OCI-LY1 (cell line): ENCODE results near the gene MYLIP.
A peak's percentile ranks its signal among the peaks of the same experiment; 100 is the strongest.

Experiments
- H2AFZ ChIP-seq: fragments of 200-600 bp; sonication (generic), shearing (Covaris generic); 2 replicates; pipeline ENCODE4 v1.6.0; 2014; ENCODE audit warnings: antibody characterized with exemption, mild to moderate bottlenecking, low read length
- H3F3A ChIP-seq: fragments of 200-600 bp; sonication (generic), shearing (Covaris generic); 2 replicates; pipeline ENCODE4 v1.6.0; 2014; ENCODE audit warnings: mild to moderate bottlenecking, antibody characterized with exemption, low read length, moderate library complexity; ENCODE audit not compliant: insufficient read depth
- H3K27ac ChIP-seq: fragments of 200-600 bp; sonication (generic); 2 replicates; pipeline ENCODE4 v1.5.1; 2014; ENCODE audit warnings: low read length, mixed run types, mild to moderate bottlenecking, low read depth; ENCODE audit not compliant: poor library complexity, severe bottlenecking
- H3K27me3 ChIP-seq: fragments of 200-600 bp; sonication (generic); 2 replicates; pipeline ENCODE4 v1.6.0; 2014; ENCODE audit warnings: antibody characterized with exemption, mild to moderate bottlenecking, low read length, moderate library complexity; ENCODE audit not compliant: insufficient read depth
- H3K36me3 ChIP-seq: fragments of 200-600 bp; sonication (generic); 2 replicates; pipeline ENCODE4 v1.6.1; 2014; ENCODE audit warnings: mild to moderate bottlenecking, antibody characterized with exemption, low read length, moderate library complexity, mixed read lengths; ENCODE audit not compliant: insufficient read depth
- H3K4me1 ChIP-seq: fragments of 200-600 bp; sonication (generic); 2 replicates; pipeline ENCODE4 v1.5.1; 2014; ENCODE audit warnings: mild to moderate bottlenecking, low read length, moderate library complexity; ENCODE audit not compliant: insufficient read depth, severe bottlenecking
- H3K4me2 ChIP-seq: fragments of 200-600 bp; sonication (generic), shearing (Covaris generic); 2 replicates; pipeline ENCODE4 v1.6.1; 2014; ENCODE audit warnings: low read length
- H3K4me3 ChIP-seq: fragments of 200-600 bp; sonication (generic); 2 replicates; pipeline ENCODE4 v1.5.1; 2014; ENCODE audit warnings: low read length, low read depth, mild to moderate bottlenecking, mixed read lengths; ENCODE audit not compliant: poor library complexity, severe bottlenecking
- H3K79me2 ChIP-seq: fragments of 200-600 bp; shearing (Covaris generic); 2 replicates; pipeline ENCODE4 v1.6.1; 2016; ENCODE audit warnings: mixed run types, low read length, mixed read lengths; ENCODE audit not compliant: insufficient read depth
- H3K9ac ChIP-seq: fragments of 200-600 bp; sonication (generic), shearing (Covaris generic); 2 replicates; pipeline ENCODE4 v1.6.1; 2014; ENCODE audit warnings: mild to moderate bottlenecking, low read length, mixed read lengths
- H3K9me2 ChIP-seq: fragments of 200-600 bp; sonication (generic), shearing (Covaris generic); 2 replicates; pipeline ENCODE4 v1.6.1; 2014; ENCODE audit warnings: low read depth, mild to moderate bottlenecking, low read length, mixed read lengths
- H3K9me3 ChIP-seq: fragments of 200-600 bp; shearing (Covaris generic); 2 replicates; pipeline ENCODE4 v1.6.1; 2014; ENCODE audit warnings: low read length, mixed read lengths
- H4K20me1 ChIP-seq: fragments of 200-600 bp; sonication (generic), shearing (Covaris generic); 2 replicates; pipeline ENCODE4 v1.6.0; 2016; ENCODE audit warnings: mild to moderate bottlenecking, low read length; ENCODE audit not compliant: insufficient read depth
- CTCF ChIP-seq: fragments of 200-600 bp; sonication (generic), shearing (Covaris generic); IDR thresholded peaks from 2 replicates; pipeline ENCODE4 v1.5.1; 2017; ENCODE audit warnings: mild to moderate bottlenecking, antibody characterized with exemption, low read length, moderate library complexity, mixed read lengths
- EZH2 ChIP-seq: fragments of 200-600 bp; sonication (generic), shearing (Covaris generic); IDR thresholded peaks from 2 replicates; pipeline ENCODE4 v1.8.0; 2017; ENCODE audit warnings: borderline replicate concordance, mixed run types, mild to moderate bottlenecking, antibody characterized with exemption, low read length, moderate library complexity, mixed read lengths

MYLIP gene

GRCh38 chr6:16128759-16129622 lies at the start of gene MYLIP:
Gene MYLIP (plus strand): TSS chr6:16129086. CDS start chr6:16129323, 237 bp downstream.
- Histone ChIP-seq H3F3A (no peaks in the 10 kb centered on the region), H4K20me1 (no peaks in the 10 kb centered on the region), H3K36me3 (peaks cover 39% of the 10 kb centered on the region), H3K79me2 (peaks cover 41% of the 10 kb centered on the region), H3K4me2 (peak within 1 kb of the TSS; percentile 90), H3K27me3 (no peaks in the 10 kb centered on the region), H3K27ac (peak within 1 kb of the TSS; percentile 88), H3K9ac (peak within 1 kb of the TSS; percentile 90), H3K9me2 (no peaks in the 10 kb centered on the region), H3K4me3 (peak within 1 kb of the TSS; percentile 93), H3K4me1 (peaks cover 33% of the 10 kb centered on the region), H3K9me3 (no peaks in the 10 kb centered on the region), H2AFZ (no peak within 1 kb of the TSS)
- TF ChIP-seq EZH2 = no peak
- TF ChIP-seq CTCF = peak; percentile 59

GRCh38 chr6:16079354-16079753 lies 49.5 kb upstream of the MYLIP start:
- Histone ChIP-seq H3K79me2 (no peaks in the 10 kb centered on the region), H4K20me1 (no peaks in the 10 kb centered on the region), H3K27me3 (peaks cover 11% of the 10 kb centered on the region; the same call in 1 of the 2 replicates), H3K9ac (no peak overlapping the region), H2AFZ (no peak overlapping the region), H3K4me1 (no peaks in the 10 kb centered on the region), H3K9me2 (no peaks in the 10 kb centered on the region), H3K4me3 (no peak overlapping the region), H3K27ac (no peak overlapping the region), H3K9me3 (no peaks in the 10 kb centered on the region), H3K4me2 (no peak overlapping the region), H3F3A (no peaks in the 10 kb centered on the region), H3K36me3 (no peaks in the 10 kb centered on the region)
- TF ChIP-seq EZH2 (no peak), CTCF (no peak)

- H3K36me3 ChIP-seq = no peaks in the 10 kb centered on the region
- H3K27ac ChIP-seq = no peak overlapping the region
- H3K4me3 ChIP-seq = no peak overlapping the region
- H3K9me3 ChIP-seq = no peaks in the 10 kb centered on the region
- H3K4me2 ChIP-seq = no peak overlapping the region
- no peak overlapping the region for H2AFZ ChIP-seq
- no peaks in the 10 kb centered on the region for H3K9me2 ChIP-seq
- H4K20me1 ChIP-seq = no peaks in the 10 kb centered on the region
- peaks cover 11% of the 10 kb centered on the region; the same call in 1 of the 2 replicates for H3K27me3 ChIP-seq
- H3F3A ChIP-seq = no peaks in the 10 kb centered on the region
- TF ChIP-seq EZH2 (no peak), CTCF (no peak)
- no peaks in the 10 kb centered on the region for H3K79me2 ChIP-seq
- H3K4me1 ChIP-seq = no peaks in the 10 kb centered on the region
- H3K9ac ChIP-seq = no peak overlapping the region
Observed at GRCh38 chr6:16080204-16080603, 48.7 kb upstream of the MYLIP start.
